ENCODE results near the gene DNAJB1.
"Not testable (repeated sequence)": the region's sequence is repeated elsewhere in the genome, so short reads cannot be mapped to it uniquely, and the experiment has no call there.

DNA sequence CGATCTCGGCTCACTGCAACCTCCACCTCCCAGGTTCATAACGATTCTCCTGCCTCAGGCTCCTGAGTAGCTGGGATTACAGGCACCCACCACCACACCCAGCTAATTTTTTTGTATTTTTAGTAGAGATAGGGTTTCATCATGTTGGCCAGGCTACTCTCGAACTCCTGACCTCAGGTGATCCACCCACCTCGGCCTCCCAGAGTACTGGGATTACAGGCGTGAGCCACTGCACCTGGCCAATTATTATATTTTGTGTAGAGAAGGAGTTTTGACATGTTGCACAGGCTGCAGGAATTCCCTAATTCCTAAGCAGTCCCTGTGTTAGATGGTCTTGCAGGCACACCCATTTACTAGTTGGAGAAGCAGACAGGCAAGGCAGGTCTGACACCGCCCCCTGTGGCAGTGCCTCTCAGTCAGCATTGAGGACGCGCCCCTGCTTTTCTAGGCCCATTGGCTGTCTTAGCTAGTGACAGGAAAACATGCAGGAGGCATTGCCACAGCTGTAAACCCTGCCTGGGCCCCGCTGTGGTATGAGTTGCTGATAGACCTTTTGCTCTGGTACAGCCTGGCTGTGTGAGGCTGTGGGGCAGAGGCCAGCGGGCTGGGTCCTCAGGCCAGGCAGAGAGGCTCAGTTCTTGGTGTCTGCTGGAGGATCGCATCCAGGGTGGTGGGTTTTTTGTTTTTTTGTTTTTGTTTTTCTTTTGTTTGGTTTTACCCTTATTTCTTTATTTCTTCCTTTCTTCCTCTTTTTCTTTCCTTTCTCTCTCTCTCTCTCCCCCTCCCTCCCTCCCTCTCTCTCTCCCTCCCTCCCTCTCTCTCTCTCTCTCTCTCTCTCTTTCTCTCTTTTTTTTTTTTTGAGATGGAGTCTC is 33.2 kb upstream of the DNAJB1 start:
- TF ChIP-seq, protein P1, sequence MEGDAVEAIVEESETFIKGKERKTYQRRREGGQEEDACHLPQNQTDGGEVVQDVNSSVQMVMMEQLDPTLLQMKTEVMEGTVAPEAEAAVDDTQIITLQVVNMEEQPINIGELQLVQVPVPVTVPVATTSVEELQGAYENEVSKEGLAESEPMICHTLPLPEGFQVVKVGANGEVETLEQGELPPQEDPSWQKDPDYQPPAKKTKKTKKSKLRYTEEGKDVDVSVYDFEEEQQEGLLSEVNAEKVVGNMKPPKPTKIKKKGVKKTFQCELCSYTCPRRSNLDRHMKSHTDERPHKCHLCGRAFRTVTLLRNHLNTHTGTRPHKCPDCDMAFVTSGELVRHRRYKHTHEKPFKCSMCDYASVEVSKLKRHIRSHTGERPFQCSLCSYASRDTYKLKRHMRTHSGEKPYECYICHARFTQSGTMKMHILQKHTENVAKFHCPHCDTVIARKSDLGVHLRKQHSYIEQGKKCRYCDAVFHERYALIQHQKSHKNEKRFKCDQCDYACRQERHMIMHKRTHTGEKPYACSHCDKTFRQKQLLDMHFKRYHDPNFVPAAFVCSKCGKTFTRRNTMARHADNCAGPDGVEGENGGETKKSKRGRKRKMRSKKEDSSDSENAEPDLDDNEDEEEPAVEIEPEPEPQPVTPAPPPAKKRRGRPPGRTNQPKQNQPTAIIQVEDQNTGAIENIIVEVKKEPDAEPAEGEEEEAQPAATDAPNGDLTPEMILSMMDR (conservative IDR thresholded peaks at IDR 0.05; ENCODE audit: low read depth in 2 of 2): peak; percentile 62 to 72
- not testable (repeated sequence) for TF ChIP-seq POLR2AphosphoS5 (IDR thresholded peaks at IDR 0.05; ENCODE audit: low read depth); EZH2 (IDR thresholded peaks at IDR 0.05; ENCODE audit: low read depth, unreplicated experiment)
- TF ChIP-seq, protein P2, sequence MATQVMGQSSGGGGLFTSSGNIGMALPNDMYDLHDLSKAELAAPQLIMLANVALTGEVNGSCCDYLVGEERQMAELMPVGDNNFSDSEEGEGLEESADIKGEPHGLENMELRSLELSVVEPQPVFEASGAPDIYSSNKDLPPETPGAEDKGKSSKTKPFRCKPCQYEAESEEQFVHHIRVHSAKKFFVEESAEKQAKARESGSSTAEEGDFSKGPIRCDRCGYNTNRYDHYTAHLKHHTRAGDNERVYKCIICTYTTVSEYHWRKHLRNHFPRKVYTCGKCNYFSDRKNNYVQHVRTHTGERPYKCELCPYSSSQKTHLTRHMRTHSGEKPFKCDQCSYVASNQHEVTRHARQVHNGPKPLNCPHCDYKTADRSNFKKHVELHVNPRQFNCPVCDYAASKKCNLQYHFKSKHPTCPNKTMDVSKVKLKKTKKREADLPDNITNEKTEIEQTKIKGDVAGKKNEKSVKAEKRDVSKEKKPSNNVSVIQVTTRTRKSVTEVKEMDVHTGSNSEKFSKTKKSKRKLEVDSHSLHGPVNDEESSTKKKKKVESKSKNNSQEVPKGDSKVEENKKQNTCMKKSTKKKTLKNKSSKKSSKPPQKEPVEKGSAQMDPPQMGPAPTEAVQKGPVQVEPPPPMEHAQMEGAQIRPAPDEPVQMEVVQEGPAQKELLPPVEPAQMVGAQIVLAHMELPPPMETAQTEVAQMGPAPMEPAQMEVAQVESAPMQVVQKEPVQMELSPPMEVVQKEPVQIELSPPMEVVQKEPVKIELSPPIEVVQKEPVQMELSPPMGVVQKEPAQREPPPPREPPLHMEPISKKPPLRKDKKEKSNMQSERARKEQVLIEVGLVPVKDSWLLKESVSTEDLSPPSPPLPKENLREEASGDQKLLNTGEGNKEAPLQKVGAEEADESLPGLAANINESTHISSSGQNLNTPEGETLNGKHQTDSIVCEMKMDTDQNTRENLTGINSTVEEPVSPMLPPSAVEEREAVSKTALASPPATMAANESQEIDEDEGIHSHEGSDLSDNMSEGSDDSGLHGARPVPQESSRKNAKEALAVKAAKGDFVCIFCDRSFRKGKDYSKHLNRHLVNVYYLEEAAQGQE (IDR thresholded peaks at IDR 0.05; ENCODE audit: unreplicated experiment): not testable (repeated sequence)

Data from GM23338 (cell line).